Left ventricle myocardium inferior (tissue), 1 donor: ENCODE results near the gene VPS72. TPM values are rescaled to one million over a fixed set of nuclear protein-coding genes. Genes with fewer than 3 reads are reported as not detected.
A peak's percentile ranks its signal among the peaks of the same experiment; 100 is the strongest.

Source experiments
- DNase-seq: peaks from one replicate; pipeline ENCODE4 v3.0.0-alpha.2; 2020
- H3K27ac ChIP-seq: fragments of 200-600 bp; replicated peaks from 2 replicates; pipeline ENCODE4 v1.8.0; 2021
- H3K27me3 ChIP-seq: fragments of 200-600 bp; 2 replicates; pipeline ENCODE4 v1.8.0; 2021; ENCODE audit warnings: low read depth
- H3K36me3 ChIP-seq: fragments of 200-600 bp; 2 replicates; pipeline ENCODE4 v1.8.0; 2021
- H3K4me1 ChIP-seq: fragments of 200-600 bp; 2 replicates; pipeline ENCODE4 v1.8.0; 2021
- H3K4me3 ChIP-seq: fragments of 200-600 bp; 2 replicates; pipeline ENCODE4 v1.8.0; 2021; ENCODE audit warnings: mild to moderate bottlenecking, moderate library complexity
- H3K9me3 ChIP-seq: fragments of 200-600 bp; replicated peaks from 2 replicates; pipeline ENCODE4 v1.8.0; 2021
- intact Hi-C: fragments of 100-400 bp; cut with micrococcal nuclease; formaldehyde crosslinking; loops from one replicate; pipeline ENCODE4 v1.11.0; 2022
- total RNA-seq: library from RNA; stranded (reverse); fragmentation: NEBNext Ultra II Directional; extraction: Animal tissue kit (Norgen Biotek cat#: 25700); gene quantifications from one replicate; pipeline ENCODE4 v1.2.1, GENCODE V29; 2021
- TF ChIP-seq, protein P1 (sequence below): fragments of 200-600 bp; IDR thresholded peaks from 2 replicates; pipeline ENCODE4 v1.8.0; 2021; ENCODE audit warnings: antibody characterized with exemption, mild to moderate bottlenecking, borderline replicate concordance
- donor health status: DM: no; HTN: yes; CAD: no; lungs with severe emphysema.

VPS72 gene
- total RNA-seq, 1 donor from 2014 or later = 40.5 TPM

- Histone ChIP-seq H3K27ac (peak overlapping the region; percentile 92), H3K36me3 (peaks cover 16% of the 10 kb centered on the region), H3K9me3 (no peaks in the 10 kb centered on the region), H3K4me3 (peak overlapping the region; percentile 90), H3K27me3 (no peaks in the 10 kb centered on the region), H3K4me1 (peaks cover 68% of the 10 kb centered on the region)
- intact Hi-C loops = no loop called here
- DNase-seq = no peak
- TF ChIP-seq, protein P1, sequence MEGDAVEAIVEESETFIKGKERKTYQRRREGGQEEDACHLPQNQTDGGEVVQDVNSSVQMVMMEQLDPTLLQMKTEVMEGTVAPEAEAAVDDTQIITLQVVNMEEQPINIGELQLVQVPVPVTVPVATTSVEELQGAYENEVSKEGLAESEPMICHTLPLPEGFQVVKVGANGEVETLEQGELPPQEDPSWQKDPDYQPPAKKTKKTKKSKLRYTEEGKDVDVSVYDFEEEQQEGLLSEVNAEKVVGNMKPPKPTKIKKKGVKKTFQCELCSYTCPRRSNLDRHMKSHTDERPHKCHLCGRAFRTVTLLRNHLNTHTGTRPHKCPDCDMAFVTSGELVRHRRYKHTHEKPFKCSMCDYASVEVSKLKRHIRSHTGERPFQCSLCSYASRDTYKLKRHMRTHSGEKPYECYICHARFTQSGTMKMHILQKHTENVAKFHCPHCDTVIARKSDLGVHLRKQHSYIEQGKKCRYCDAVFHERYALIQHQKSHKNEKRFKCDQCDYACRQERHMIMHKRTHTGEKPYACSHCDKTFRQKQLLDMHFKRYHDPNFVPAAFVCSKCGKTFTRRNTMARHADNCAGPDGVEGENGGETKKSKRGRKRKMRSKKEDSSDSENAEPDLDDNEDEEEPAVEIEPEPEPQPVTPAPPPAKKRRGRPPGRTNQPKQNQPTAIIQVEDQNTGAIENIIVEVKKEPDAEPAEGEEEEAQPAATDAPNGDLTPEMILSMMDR = no peak
Observed at GRCh38 chr1:151143986-151144385, 46.0 kb downstream of the VPS72 start.

GRCh38 chr1:151143057-151143435 is 47.0 kb downstream of the VPS72 start:
- H3K36me3 ChIP-seq = peaks cover 25% of the 10 kb centered on the region
- TF ChIP-seq, protein P1 = peak; percentile 26
- intact Hi-C loops = no loop called here
- H3K27me3 ChIP-seq = no peaks in the 10 kb centered on the region
- peak overlapping the region; percentile 92 for H3K27ac ChIP-seq
- H3K9me3 ChIP-seq = no peaks in the 10 kb centered on the region
- no peak for DNase-seq
- peaks cover 68% of the 10 kb centered on the region for H3K4me1 ChIP-seq
- peak overlapping the region; percentile 90 for H3K4me3 ChIP-seq

- TF ChIP-seq, protein P1 = no peak
- H3K4me1 ChIP-seq = peaks cover 65% of the 10 kb centered on the region
Observed at GRCh38 chr1:151142411-151143056, 47.5 kb downstream of the VPS72 start.

GRCh38 chr1:151137789-151138188 is 52.2 kb downstream of the VPS72 start:
- Histone ChIP-seq H3K36me3 (peaks cover 78% of the 10 kb centered on the region), H3K27ac (no peak overlapping the region), H3K4me3 (no peak overlapping the region), H3K9me3 (no peaks in the 10 kb centered on the region), H3K27me3 (no peaks in the 10 kb centered on the region), H3K4me1 (peaks cover 20% of the 10 kb centered on the region)
- intact Hi-C loops = loop anchor here (2.0 kb wide), 1 partner anchor 31 kb away; no protein-coding TSS in a partner anchor
- no peak for DNase-seq
- TF ChIP-seq, protein P1 = no peak

More at GRCh38 chr1:151142411-151143056, 47.5 kb downstream of the VPS72 start:
- Histone ChIP-seq H3K27me3 (no peaks in the 10 kb centered on the region), H3K4me3 (peak overlapping the region; percentile 90), H3K27ac (peak overlapping the region; percentile 92), H3K36me3 (peaks cover 30% of the 10 kb centered on the region), H3K9me3 (no peaks in the 10 kb centered on the region)
- intact Hi-C loops = no loop called here
- no peak for DNase-seq

DNA sequence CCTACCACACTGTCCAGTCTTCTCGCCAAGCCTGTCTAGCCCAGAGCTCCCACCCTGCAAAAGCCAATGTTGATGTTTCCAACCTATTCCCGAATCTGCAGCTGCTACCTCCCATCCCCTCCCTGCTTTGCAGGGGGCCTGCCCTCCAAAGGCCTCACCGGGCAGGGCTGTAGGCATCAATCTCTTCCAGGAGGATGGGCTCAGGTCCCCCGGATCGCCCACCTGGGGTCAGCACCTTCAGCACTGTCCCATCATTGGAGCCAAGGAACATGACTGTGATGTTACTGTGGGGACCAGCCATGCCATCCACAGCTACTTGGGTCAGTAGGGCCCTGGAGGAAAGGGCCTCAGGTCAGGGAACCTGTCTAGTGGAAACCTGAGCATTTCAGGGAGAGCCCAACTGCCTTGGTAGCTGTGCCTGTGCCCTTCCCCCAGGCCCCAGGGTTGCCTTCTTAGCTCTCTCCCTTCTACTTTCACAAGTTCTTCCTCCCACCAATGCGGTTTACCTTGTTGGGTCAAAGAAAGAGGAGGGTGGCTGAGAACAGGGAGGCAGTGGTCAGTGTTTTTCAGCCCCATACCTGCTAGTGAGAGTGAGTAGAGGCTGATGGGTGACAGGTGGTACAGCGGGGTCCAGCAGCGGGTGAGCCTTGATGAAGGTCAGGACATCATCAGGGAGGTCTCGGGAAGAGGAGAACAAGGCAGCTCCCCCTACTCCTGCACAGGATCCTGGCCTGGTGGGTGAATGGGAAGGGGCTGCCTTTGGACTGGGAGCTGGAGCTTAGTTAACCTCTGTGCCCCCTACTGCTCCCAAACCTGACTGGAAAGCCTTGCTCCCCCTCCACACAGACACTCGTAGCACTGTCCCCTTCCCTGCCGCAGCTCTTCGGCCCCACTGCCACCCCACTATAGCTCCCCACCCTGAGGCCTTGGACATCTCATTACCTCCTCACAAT is 54.3 kb downstream of the VPS72 start:
- intact Hi-C loops = loop anchor here (2.0 kb wide), 1 partner anchor 29 kb away; no protein-coding TSS in a partner anchor
- DNase-seq = no peak
- no peak overlapping the region for H3K4me3 ChIP-seq
- H3K9me3 ChIP-seq = no peaks in the 10 kb centered on the region
- no peaks in the 10 kb centered on the region for H3K27me3 ChIP-seq
- TF ChIP-seq, protein P1 = no peak
- peaks cover 22% of the 10 kb centered on the region for H3K4me1 ChIP-seq
- H3K36me3 ChIP-seq = peaks cover 84% of the 10 kb centered on the region
- H3K27ac ChIP-seq = no peak overlapping the region
